GM18909 (cell line): ENCODE measurements around the gene CHMP2B.

Source experiments
- ATAC-seq: cut with Tn5 transposase; IDR thresholded peaks from one replicate; pipeline ENCODE4 v1.9.1; 2021; ENCODE audit warnings: mild to moderate bottlenecking; ENCODE audit not compliant: unreplicated experiment, poor library complexity

CHMP2B gene, protein sequence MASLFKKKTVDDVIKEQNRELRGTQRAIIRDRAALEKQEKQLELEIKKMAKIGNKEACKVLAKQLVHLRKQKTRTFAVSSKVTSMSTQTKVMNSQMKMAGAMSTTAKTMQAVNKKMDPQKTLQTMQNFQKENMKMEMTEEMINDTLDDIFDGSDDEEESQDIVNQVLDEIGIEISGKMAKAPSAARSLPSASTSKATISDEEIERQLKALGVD

DNA sequence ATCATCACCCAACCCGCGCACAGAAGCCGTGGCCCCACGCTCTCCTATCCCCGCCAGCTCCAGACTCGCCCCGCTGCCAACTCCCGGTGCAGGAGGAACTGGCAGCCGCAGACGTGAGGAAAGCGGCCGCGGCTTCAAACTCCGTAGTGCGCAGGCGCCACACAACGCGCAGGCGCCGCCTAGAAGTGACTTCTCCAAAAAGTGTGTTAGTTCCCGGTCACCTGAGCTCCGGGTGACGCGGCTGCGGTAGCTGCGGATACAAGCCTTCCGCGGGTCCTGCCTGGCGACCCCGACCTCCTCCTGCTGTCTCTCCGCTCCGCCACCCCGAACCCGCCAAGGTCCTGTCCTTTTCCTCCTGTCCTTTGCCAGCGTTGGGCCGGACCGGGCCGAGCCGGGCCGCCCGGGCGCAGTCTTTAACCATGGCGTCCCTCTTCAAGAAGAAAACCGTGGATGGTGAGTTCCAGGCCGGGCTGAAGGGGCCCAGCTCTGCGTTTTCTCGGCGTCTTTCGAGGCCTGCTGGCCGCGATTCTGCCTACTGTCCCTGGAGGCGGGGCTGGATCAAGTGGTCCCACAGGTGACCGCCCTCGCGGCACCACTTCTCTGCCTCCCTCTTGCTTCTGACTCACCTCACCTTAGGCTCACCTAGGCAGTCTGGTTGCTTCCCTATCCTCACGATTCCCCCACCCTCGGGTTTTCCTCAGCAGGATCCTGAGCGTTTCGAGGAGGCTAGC lies at the start of gene CHMP2B:
Gene CHMP2B, plus strand, starts transcription at position 206 of the 731 bp plus-strand sequence. Its CDS starts 214 bp downstream, at position 420.
- peak; percentile 97 for ATAC-seq

- no peak for ATAC-seq
These were observed 47.5 kb upstream of the CHMP2B start for GRCh38 chr3:87179642-87180041.

- ATAC-seq, result no peak
These were observed 45.6 kb upstream of the CHMP2B start for GRCh38 chr3:87181551-87181950.

DNA sequence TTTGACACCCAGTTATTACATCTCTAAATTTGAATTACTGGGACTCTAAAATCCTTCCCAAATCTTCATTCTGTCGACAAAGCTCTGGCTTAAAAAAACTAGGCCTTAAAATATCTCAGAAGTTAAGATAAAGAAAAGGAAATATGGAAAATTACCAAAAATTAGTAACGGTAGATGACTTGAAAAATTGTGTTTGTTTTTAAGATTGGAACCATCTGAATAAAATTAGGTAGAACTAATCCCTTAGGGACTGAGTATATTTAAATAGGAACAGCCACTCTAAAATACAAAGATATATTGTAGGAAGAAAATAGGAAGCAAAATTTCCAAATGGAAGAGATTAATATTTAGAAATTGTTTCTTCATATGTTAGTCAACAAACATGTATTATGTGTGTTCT lies 45.1 kb upstream of the CHMP2B start:
- ATAC-seq, result no peak

DNA sequence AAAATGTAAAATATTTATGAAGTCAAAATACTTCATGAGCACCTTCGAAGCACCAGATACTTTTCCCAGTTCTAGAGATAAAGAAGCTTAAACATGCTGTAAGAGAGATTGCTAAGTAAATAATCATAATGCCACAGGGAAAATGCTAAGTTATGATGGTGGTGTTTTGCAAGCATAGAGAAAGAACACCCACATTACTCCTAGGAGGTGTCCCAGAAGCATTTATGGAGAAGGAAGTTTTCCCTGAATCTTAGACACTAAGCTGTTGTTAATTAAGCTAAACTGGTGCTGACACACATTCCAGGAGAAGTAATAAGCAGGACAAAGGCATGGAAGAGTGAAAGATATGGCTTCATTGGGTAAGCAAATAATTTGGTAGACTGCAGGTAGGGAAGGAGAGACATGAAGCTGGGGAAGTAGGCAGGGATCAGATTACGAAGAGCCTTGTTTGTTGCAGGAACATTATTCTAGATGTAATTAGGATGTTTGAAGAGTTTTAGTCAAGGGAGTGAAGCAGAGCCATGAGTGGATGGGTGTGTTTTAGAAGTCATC lies 40.4 kb upstream of the CHMP2B start:
- no peak for ATAC-seq

DNA sequence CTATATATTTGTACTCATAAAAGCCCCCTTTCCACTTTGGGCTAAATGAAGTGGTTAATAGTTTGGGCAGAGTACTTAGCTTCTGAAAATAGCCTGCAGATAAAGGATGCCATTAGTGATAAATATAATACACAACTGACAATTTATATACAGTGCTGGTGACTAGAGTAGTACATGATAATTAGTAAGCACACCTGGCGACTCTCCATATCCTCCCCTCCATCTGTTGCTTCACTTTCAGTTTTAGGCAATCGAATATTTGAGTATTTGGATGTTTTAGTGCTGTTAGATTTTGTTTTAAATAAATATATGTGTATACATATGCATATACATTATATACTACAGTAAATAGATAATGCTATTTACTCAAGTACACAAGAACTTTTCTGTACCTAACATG lies 35.9 kb upstream of the CHMP2B start:
- ATAC-seq, result no peak

- ATAC-seq, result no peak
These were observed 35.5 kb upstream of the CHMP2B start for GRCh38 chr3:87191641-87192040.

GRCh38 chr3:87196879-87197278 lies 30.2 kb upstream of the CHMP2B start:
- ATAC-seq, result no peak

- ATAC-seq, result no peak
These were observed 29.6 kb upstream of the CHMP2B start for GRCh38 chr3:87197531-87197930.

DNA sequence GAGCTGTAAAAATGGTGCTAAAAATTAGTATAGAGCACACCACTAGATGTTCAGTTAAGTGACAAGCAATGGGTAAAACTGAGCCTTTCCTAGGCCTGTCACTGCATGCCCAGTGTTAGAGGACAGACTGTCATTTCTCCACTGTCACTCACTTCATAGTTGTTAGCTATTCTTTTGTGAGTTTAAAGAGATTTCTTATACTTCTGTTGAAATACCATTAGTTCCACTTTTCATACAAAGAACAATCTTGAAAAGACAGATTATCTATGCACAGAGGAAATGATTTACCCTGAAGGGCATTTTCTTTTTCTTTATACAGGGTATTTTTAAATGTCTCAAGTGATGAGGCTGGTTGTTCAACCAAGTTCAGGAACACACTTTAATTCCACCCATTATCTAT lies 28.3 kb upstream of the CHMP2B start:
- no peak for ATAC-seq

DNA sequence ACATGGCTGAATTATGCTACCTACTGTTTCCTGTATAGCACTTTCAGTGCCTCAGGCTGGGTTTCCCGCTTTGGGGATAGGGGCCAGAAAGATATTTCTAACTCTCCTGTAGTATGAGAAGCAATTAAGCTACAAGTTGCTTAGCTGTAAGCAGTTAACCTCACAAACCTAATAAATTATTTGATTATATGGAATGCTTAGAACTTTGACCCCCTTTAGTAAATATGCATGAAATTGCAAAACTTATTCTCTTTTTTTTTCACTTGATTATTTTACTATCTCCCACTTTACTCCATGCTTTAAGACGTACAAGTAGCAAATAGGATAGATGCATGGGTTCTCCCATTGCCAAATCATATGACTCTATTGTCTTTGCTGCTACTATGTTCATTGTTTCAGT lies 27.5 kb upstream of the CHMP2B start:
- ATAC-seq, result no peak

- ATAC-seq, result no peak
These were observed 27.0 kb upstream of the CHMP2B start for GRCh38 chr3:87200060-87200647.

DNA sequence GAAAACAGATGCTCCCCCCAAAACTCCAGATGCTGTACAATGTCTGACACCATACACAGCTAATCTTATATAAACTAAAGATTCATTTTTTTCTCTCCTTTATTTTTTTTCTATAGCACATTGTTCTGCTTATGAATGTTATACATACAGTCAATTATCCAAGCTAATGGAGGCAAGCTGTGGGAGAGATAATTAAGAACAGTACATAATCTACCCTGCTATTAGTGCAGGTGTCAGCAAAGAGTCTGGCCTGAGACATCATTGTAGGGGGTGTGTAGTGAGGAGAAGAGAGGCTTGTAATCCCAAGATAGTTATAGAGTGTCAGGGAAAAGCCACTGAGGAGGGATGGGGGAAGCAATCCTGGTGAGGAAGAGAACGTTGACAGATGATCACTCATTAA lies 25.4 kb upstream of the CHMP2B start:
- ATAC-seq, result no peak

DNA sequence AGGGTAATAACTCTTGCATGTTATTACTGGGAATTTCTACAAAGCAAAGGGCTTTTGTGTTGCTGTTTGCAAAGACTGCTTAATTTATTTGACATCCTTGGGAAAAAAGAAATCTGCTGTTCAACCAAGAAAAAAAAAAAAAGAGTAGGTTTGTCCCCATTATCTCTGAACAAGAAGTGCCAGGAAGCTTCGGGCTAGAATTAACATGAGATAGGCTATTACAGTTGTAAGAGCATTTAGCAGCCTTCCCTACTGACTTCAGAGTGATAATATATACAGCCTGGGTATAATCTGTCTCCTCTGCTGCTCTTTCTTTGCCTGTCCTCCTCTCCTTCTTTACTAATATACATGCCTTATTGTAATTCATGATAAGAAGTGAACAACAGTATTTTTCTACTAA lies 23.3 kb upstream of the CHMP2B start:
- ATAC-seq, result no peak

GRCh38 chr3:87206070-87206469 lies 21.0 kb upstream of the CHMP2B start:
- ATAC-seq, result no peak

DNA sequence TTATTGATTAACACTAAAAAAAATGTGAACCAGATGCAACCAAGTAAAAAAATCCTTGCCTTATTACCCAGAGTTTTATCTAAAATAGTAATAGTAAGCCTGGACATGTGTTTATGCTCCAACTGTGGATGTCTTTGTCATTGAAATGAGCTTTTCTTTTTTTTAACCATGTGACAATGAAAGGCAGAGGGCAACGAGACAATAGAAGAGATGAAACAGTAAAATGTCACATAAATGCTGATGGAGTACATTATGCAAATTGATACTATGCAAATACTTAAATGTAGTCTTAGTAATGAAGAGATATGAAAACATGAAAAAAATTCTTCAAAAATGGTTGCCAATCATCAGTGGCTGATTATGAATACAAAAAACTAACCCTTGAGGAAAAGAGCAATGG lies 20.5 kb upstream of the CHMP2B start:
- ATAC-seq, result no peak

GRCh38 chr3:87207460-87207859 lies 19.6 kb upstream of the CHMP2B start:
- no peak for ATAC-seq

DNA sequence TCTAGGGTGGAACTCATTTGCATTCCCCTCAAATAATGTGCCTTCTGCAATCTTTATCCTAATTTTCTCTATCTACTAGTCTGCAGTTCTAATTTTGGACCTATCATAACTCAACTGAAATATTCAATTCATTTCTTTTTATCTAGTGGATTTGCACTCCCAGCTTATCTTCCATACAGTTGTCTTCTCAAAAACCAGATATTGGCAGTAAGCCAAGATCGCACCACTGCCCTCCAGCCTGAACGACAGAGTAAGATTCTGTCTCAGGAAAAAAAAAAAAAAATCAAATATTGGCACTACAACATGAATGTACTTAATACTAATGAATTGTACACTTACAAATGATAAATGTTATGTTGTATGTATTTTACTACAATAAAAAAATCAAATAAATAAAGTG lies 18.0 kb upstream of the CHMP2B start:
- ATAC-seq, result no peak

- ATAC-seq, result no peak
These were observed 8.5 kb upstream of the CHMP2B start for GRCh38 chr3:87218560-87218959.

DNA sequence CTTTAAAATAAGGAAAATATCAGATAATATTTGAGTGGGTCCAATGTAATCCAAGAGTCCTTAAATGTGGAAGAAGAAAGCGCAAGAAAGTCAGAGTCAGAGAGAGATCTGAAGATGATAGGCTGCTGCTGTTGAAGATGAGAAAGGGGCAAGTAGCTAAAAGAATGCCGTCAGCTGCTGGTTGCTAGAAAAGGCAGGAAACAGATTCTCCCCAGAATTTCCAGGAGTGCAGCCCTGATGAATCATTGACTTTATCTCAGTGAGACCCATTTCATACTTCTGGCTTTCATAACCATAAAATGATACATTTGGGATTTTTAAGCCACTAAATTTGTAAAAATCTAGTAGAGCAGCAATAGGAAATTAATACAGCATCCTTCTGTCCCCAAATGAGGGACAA lies 7.5 kb upstream of the CHMP2B start:
- ATAC-seq, result no peak

GRCh38 chr3:87225659-87226058 lies 1.4 kb upstream of the CHMP2B start:
- no peak for ATAC-seq

GRCh38 chr3:87227835-87228144 lies 681 bp downstream of the CHMP2B start:
- peak; percentile 4 for ATAC-seq
